ENCODE data around the gene ELF1. TPM values are rescaled to one million over a fixed set of nuclear protein-coding genes. Genes with fewer than 3 reads are reported as not detected.
"Not testable (repeated sequence)": the region's sequence is repeated elsewhere in the genome, so short reads cannot be mapped to it uniquely, and the experiment has no call there.

ELF1 gene
- total RNA-seq, 4 donors from 2014 or later, result 61.5 to 96.1 (median 74.1) TPM

- no peaks in the 10 kb centered on the region for H3K27me3 ChIP-seq
- no peaks in the 10 kb centered on the region for H3K36me3 ChIP-seq
- peak overlapping the region; percentile 58 to 91 for H3K27ac ChIP-seq
- DNase-seq, result no peak
- H3K4me3 ChIP-seq, result peak overlapping the region in 1 of 2 donors; percentile 4
- H3K4me1 ChIP-seq, result peaks cover 0 to 3% of the 10 kb centered on the region in 2 donors
- intact Hi-C loops (cut with DNase I; ENCODE audit: low total_unique reads), result no loop called here
- TF ChIP-seq, protein P1, sequence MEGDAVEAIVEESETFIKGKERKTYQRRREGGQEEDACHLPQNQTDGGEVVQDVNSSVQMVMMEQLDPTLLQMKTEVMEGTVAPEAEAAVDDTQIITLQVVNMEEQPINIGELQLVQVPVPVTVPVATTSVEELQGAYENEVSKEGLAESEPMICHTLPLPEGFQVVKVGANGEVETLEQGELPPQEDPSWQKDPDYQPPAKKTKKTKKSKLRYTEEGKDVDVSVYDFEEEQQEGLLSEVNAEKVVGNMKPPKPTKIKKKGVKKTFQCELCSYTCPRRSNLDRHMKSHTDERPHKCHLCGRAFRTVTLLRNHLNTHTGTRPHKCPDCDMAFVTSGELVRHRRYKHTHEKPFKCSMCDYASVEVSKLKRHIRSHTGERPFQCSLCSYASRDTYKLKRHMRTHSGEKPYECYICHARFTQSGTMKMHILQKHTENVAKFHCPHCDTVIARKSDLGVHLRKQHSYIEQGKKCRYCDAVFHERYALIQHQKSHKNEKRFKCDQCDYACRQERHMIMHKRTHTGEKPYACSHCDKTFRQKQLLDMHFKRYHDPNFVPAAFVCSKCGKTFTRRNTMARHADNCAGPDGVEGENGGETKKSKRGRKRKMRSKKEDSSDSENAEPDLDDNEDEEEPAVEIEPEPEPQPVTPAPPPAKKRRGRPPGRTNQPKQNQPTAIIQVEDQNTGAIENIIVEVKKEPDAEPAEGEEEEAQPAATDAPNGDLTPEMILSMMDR (IDR thresholded peaks at IDR 0.05), result no peak
- peak in 1 of 2 donors; percentile 28 for TF ChIP-seq POLR2A (IDR thresholded peaks at IDR 0.05)
- no peaks in the 10 kb centered on the region for H3K9me3 ChIP-seq
Observed at GRCh38 chr13:40981361-40981760, 37.8 kb downstream of the ELF1 start.

GRCh38 chr13:40980461-40980860, 38.7 kb downstream of the ELF1 start:
- TF ChIP-seq, protein P1 (IDR thresholded peaks at IDR 0.05), result no peak
- TF ChIP-seq POLR2A (IDR thresholded peaks at IDR 0.05), result no peak
- H3K9me3 ChIP-seq, result no peaks in the 10 kb centered on the region
- no peak overlapping the region for H3K4me3 ChIP-seq
- peak overlapping the region in 1 of 2 donors; percentile 91 for H3K27ac ChIP-seq
- H3K27me3 ChIP-seq, result no peaks in the 10 kb centered on the region
- no peak for DNase-seq
- no peaks in the 10 kb centered on the region for H3K36me3 ChIP-seq
- H3K4me1 ChIP-seq, result peaks cover 0 to 3% of the 10 kb centered on the region in 2 donors
- intact Hi-C loops (cut with DNase I; ENCODE audit: low total_unique reads), result no loop called here

- DNase-seq, result no peak
- Histone ChIP-seq H3K9me3 (no peaks in the 10 kb centered on the region), H3K27ac (peak overlapping the region in 1 of 2 donors; percentile 91), H3K27me3 (no peaks in the 10 kb centered on the region), H3K36me3 (no peaks in the 10 kb centered on the region), H3K4me1 (peaks cover 0 to 3% of the 10 kb centered on the region in 2 donors), H3K4me3 (no peak overlapping the region)
- intact Hi-C loops (cut with DNase I; ENCODE audit: low total_unique reads), result no loop called here
- TF ChIP-seq POLR2A (IDR thresholded peaks at IDR 0.05), result no peak
- TF ChIP-seq, protein P1 (IDR thresholded peaks at IDR 0.05), result no peak
Observed at GRCh38 chr13:40979232-40979631, 39.9 kb downstream of the ELF1 start.

DNA sequence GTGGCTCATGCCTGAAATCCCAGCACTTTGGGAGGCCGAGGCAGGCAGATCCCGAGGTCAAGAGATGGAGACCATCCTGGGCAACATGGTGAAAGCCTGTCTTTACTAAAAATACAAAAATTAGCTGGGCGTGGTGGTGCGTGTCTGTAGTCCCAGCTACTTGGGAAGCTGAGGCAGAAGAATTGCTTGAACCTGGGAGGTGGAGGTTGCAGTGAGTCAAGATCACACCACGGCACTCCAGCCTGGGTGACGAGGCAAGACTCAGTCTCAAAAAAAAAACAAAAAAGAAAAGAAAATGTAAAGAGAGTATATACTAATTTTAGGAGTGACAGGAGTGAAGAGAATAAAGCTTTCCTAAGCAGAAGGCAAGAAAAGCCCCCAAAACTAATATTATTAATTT, 41.0 kb downstream of the ELF1 start:
- H3K27me3 ChIP-seq; H3K4me1 ChIP-seq; DNase-seq; H3K36me3 ChIP-seq; H3K4me3 ChIP-seq; intact Hi-C loops (cut with DNase I; ENCODE audit: low total_unique reads); H3K9me3 ChIP-seq: not testable (repeated sequence)
- peak overlapping the region in 1 of 2 donors; percentile 36 for H3K27ac ChIP-seq

DNA sequence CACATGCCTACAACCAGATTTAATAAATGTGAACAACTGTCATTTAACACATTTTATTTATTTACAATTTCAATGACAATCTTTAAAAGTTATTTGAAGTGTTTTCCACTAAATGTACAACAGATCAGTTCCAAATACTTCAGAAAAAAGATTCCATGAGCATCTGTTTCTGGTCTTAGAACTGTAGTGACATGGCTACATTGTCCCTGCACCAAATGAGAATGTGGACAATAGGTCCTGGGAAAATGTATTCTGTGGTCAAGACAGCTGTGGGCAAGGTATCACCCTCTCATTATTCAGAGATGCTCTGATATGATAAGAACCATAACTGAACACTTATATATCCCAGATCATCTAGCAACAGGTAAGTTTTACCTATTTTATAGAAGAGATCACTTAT, 43.7 kb downstream of the ELF1 start:
- H3K4me1 ChIP-seq, result peaks cover 0 to 3% of the 10 kb centered on the region in 2 donors
- no peaks in the 10 kb centered on the region for H3K27me3 ChIP-seq
- H3K9me3 ChIP-seq, result no peaks in the 10 kb centered on the region
- no peaks in the 10 kb centered on the region for H3K36me3 ChIP-seq
- DNase-seq, result no peak
- intact Hi-C loops (cut with DNase I; ENCODE audit: low total_unique reads), result no loop called here
- peak overlapping the region in 1 of 2 donors; percentile 23 for H3K27ac ChIP-seq
- H3K4me3 ChIP-seq, result no peak overlapping the region
- TF ChIP-seq, protein P1 (IDR thresholded peaks at IDR 0.05), result no peak
- TF ChIP-seq POLR2A (IDR thresholded peaks at IDR 0.05), result no peak

All from uterus (tissue), 4 donors.